ENCODE results near the gene ESF1. TPM values are rescaled to one million over a fixed set of nuclear protein-coding genes. Genes with fewer than 3 reads are reported as not detected.

Gene ESF1
- total RNA-seq, 1 donor from 2014 or later: 14.0 TPM

DNA sequence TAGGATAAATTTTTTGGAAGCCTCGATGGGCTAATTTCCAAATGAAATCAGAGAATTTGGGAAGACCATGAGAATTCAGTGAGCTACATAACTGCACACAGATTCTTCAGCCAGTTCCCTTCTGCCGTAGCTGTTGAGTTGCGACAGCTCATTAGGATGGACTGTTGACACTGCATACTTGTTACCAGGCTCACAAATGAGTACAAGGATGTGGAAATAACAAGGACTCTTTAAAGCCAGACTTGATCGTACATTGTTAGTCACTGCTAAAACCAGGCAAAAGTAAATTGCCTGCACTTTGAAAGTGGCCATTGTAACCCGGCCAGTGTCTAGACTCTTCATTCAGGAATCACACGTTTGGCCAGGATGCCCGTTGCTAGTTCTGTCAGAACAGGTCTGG lies 37.2 kb upstream of the ESF1 start:
- peaks cover 0 to 12% of the 10 kb centered on the region in 2 donors for H3K36me3 ChIP-seq
- no peak overlapping the region for H3K4me3 ChIP-seq
- H3K27ac ChIP-seq: no peak overlapping the region
- no peak for DNase-seq (ENCODE audit: extremely low spot score in 2 of 2)
- H3K9me3 ChIP-seq: no peaks in the 10 kb centered on the region
- no peaks in the 10 kb centered on the region for H3K27me3 ChIP-seq
- intact Hi-C loops (cut with DNase I): no loop called here
- TF ChIP-seq POLR2AphosphoS5 (IDR thresholded peaks at IDR 0.05; ENCODE audit: insufficient read depth in 1 of 2, low read depth in 1 of 2) (no peak), POLR2A (IDR thresholded peaks at IDR 0.05) (no peak)
- TF ChIP-seq, protein P1, sequence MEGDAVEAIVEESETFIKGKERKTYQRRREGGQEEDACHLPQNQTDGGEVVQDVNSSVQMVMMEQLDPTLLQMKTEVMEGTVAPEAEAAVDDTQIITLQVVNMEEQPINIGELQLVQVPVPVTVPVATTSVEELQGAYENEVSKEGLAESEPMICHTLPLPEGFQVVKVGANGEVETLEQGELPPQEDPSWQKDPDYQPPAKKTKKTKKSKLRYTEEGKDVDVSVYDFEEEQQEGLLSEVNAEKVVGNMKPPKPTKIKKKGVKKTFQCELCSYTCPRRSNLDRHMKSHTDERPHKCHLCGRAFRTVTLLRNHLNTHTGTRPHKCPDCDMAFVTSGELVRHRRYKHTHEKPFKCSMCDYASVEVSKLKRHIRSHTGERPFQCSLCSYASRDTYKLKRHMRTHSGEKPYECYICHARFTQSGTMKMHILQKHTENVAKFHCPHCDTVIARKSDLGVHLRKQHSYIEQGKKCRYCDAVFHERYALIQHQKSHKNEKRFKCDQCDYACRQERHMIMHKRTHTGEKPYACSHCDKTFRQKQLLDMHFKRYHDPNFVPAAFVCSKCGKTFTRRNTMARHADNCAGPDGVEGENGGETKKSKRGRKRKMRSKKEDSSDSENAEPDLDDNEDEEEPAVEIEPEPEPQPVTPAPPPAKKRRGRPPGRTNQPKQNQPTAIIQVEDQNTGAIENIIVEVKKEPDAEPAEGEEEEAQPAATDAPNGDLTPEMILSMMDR (IDR thresholded peaks at IDR 0.05): no peak
- H3K4me1 ChIP-seq: no peaks in the 10 kb centered on the region

DNA sequence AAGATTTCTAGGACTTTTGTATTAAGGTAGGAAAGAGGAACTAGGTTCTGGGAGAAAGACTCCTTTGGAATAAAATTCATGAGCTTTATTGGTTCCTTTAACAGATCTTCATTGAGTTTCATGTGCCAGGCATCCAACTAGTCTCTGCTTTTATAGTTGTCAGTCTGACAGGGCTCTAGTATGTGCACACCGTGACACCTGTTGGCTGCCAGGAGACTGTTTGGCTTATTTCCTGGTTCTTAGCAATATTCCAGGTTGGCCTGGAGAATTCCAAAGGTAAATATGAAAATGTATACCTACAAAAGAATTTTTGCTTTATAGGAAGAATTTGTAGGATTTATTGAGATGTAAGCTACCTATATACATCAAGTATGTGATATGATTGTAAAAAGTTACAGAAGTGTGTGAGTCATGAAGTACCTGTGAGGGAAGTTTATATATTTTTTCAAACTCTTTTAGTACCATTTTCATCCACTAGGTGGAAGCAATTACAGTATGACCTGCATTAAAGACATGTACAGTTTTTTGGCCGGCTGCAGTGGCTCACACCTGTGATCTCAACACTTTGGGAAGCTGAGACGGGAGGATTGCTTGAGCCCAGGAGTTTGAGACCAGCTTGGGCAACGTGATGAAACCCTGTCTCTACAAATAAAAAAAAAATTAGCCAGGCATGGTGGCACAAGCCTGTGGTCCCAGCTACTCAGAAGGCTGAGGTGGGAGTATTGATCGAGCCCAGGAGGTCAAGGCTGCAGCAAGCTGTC lies 35.3 kb upstream of the ESF1 start:
- peaks cover 0 to 19% of the 10 kb centered on the region in 2 donors for H3K36me3 ChIP-seq
- H3K27me3 ChIP-seq: no peaks in the 10 kb centered on the region
- no peaks in the 10 kb centered on the region for H3K9me3 ChIP-seq
- TF ChIP-seq POLR2A (IDR thresholded peaks at IDR 0.05) (no peak), POLR2AphosphoS5 (IDR thresholded peaks at IDR 0.05; ENCODE audit: insufficient read depth in 1 of 2, low read depth in 1 of 2) (peak in 1 of 2 donors; percentile 44)
- TF ChIP-seq, protein P1 (IDR thresholded peaks at IDR 0.05): peak in 2 of 3 experiments; percentile 63 to 69
- intact Hi-C loops (cut with DNase I): loop anchor here (10.0 kb wide), 1 partner anchor 235 kb away; no protein-coding TSS in a partner anchor
- H3K27ac ChIP-seq: no peak overlapping the region
- DNase-seq (ENCODE audit: extremely low spot score in 2 of 2): no peak
- no peaks in the 10 kb centered on the region for H3K4me1 ChIP-seq
- H3K4me3 ChIP-seq: no peak overlapping the region

DNA sequence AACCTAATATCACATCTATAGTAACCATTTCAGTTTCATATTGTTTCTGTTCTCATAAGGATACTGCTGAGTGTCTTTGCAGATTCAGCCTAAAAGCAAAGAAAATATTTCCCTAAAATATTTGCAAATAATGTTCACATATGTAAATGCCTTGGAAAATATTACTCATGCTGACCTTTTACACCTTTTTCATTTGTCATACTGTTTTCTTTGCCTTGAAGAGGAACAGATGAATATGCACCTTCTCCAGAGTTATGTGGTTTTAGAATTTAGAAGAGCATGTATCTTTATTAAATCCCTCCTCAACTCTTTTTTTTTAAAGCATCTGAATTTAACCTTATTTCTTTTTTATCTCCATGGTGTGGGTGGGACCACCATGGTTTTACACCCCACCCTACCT lies 32.6 kb upstream of the ESF1 start:
- TF ChIP-seq, protein P1 (IDR thresholded peaks at IDR 0.05): no peak
- TF ChIP-seq POLR2A (IDR thresholded peaks at IDR 0.05) (no peak), POLR2AphosphoS5 (IDR thresholded peaks at IDR 0.05; ENCODE audit: insufficient read depth in 1 of 2, low read depth in 1 of 2) (no peak)
- intact Hi-C loops (cut with DNase I): loop anchor here (10.0 kb wide), 1 partner anchor 237 kb away; no protein-coding TSS in a partner anchor

DNA sequence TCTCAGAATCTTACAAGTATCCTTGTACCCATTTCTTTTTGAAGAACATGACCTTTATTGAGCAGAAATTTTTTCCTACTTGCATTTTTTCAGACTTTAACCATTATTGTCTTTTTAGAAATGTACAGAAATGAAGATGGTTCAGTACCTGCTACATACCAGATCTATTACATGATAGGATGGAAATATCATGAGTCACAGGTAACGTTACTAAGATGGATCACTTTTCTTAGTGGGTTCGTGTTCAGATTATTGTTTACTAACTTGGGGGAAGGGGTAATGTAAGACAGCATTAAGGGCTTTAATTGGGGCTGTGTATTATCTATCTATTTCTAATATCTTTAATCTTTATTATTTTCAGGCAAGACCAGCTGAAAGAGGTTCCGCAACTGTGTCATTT lies 32.0 kb upstream of the ESF1 start:
- intact Hi-C loops (cut with DNase I): loop anchor here (10.0 kb wide), 1 partner anchor 238 kb away; no protein-coding TSS in a partner anchor

More for the DNA sequence above, 32.6 kb upstream of the ESF1 start:
- DNase-seq (ENCODE audit: extremely low spot score in 2 of 2): no peak
- Histone ChIP-seq H3K27ac (no peak overlapping the region), H3K27me3 (no peaks in the 10 kb centered on the region), H3K4me3 (no peak overlapping the region), H3K36me3 (peaks cover 0 to 31% of the 10 kb centered on the region in 2 donors), H3K9me3 (no peaks in the 10 kb centered on the region), H3K4me1 (no peaks in the 10 kb centered on the region)

More for the DNA sequence above, 32.0 kb upstream of the ESF1 start:
- H3K4me3 ChIP-seq: no peak overlapping the region
- no peaks in the 10 kb centered on the region for H3K27me3 ChIP-seq
- peaks cover 0 to 36% of the 10 kb centered on the region in 2 donors for H3K36me3 ChIP-seq
- no peak for TF ChIP-seq POLR2A (IDR thresholded peaks at IDR 0.05)
- TF ChIP-seq POLR2AphosphoS5 (IDR thresholded peaks at IDR 0.05; ENCODE audit: insufficient read depth in 1 of 2, low read depth in 1 of 2): no peak
- TF ChIP-seq, protein P1 (IDR thresholded peaks at IDR 0.05): no peak
- no peak overlapping the region for H3K27ac ChIP-seq
- no peak for DNase-seq (ENCODE audit: extremely low spot score in 2 of 2)
- H3K4me1 ChIP-seq: no peaks in the 10 kb centered on the region
- H3K9me3 ChIP-seq: no peaks in the 10 kb centered on the region

Measured in vagina (tissue), 2 donors.